Ishikawa (cell line): Measurements from ENCODE around the gene ABCB4.

Experiments used
- CEBPB ChIP-seq: IDR thresholded peaks from 2 replicates; pipeline ENCODE4 v1.6.1; 2012
- CREB1 ChIP-seq: IDR thresholded peaks from 2 replicates; pipeline ENCODE4 v1.6.1; 2012; ENCODE audit warnings: low read depth
- EGR1 ChIP-seq: IDR thresholded peaks from 2 replicates; pipeline ENCODE4 v1.6.1; 2012
- EP300 ChIP-seq: IDR thresholded peaks from 2 replicates; pipeline ENCODE4 v1.6.1; 2012; ENCODE audit warnings: borderline replicate concordance
- FOXM1 ChIP-seq: IDR thresholded peaks from 2 replicates; pipeline ENCODE4 v1.6.1; 2012; ENCODE audit warnings: low read depth, borderline replicate concordance
- MAX ChIP-seq: IDR thresholded peaks from 2 replicates; pipeline ENCODE4 v1.6.1; 2012
- NFIC ChIP-seq: IDR thresholded peaks from 2 replicates; pipeline ENCODE4 v1.6.1; 2012
- RAD21 ChIP-seq: IDR thresholded peaks from 2 replicates; pipeline ENCODE4 v1.6.1; 2012; ENCODE audit warnings: low read depth
- REST ChIP-seq: IDR thresholded peaks from 2 replicates; pipeline ENCODE4 v1.6.1; 2012; ENCODE audit warnings: low read depth, mild to moderate bottlenecking
- TAF1 ChIP-seq: IDR thresholded peaks from 2 replicates; pipeline ENCODE4 v1.6.1; 2012; ENCODE audit warnings: low read depth, mild to moderate bottlenecking
- TCF12 ChIP-seq: IDR thresholded peaks from 2 replicates; pipeline ENCODE4 v1.6.1; 2012; ENCODE audit warnings: low read depth
- TEAD4 ChIP-seq: IDR thresholded peaks from 2 replicates; pipeline ENCODE4 v1.6.1; 2012
- YY1 ChIP-seq: IDR thresholded peaks from 2 replicates; pipeline ENCODE4 v1.6.1; 2012; ENCODE audit warnings: low read depth
- ZBTB7A ChIP-seq: IDR thresholded peaks from 2 replicates; pipeline ENCODE4 v1.6.1; 2012; ENCODE audit warnings: low read depth
- TF ChIP-seq, protein P1 (sequence below): IDR thresholded peaks from 2 replicates; pipeline ENCODE4 v1.6.1; 2012

The ABCB4 gene

GRCh38 chr7:87473986-87474385 lies 1.5 kb downstream of the ABCB4 start:
- no peak for TF ChIP-seq MAX
- TF ChIP-seq EGR1, result no peak
- no peak for TF ChIP-seq RAD21
- TF ChIP-seq FOXM1, result no peak
- no peak for TF ChIP-seq TAF1
- no peak for TF ChIP-seq TCF12

- no peak for TF ChIP-seq TEAD4
- TF ChIP-seq RAD21, result no peak
- TF ChIP-seq MAX, result no peak
- no peak for TF ChIP-seq EP300
- TF ChIP-seq CEBPB, result no peak
- TF ChIP-seq CREB1, result no peak
- TF ChIP-seq NFIC, result no peak
- no peak for TF ChIP-seq YY1
- TF ChIP-seq REST, result no peak
- TF ChIP-seq TAF1, result no peak
- TF ChIP-seq FOXM1, result no peak
- TF ChIP-seq, protein P1, sequence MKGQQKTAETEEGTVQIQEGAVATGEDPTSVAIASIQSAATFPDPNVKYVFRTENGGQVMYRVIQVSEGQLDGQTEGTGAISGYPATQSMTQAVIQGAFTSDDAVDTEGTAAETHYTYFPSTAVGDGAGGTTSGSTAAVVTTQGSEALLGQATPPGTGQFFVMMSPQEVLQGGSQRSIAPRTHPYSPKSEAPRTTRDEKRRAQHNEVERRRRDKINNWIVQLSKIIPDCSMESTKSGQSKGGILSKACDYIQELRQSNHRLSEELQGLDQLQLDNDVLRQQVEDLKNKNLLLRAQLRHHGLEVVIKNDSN, result no peak
- no peak for TF ChIP-seq EGR1
- TF ChIP-seq TCF12, result no peak
These were observed 2.3 kb downstream of the ABCB4 start for GRCh38 chr7:87473192-87473591.

DNA sequence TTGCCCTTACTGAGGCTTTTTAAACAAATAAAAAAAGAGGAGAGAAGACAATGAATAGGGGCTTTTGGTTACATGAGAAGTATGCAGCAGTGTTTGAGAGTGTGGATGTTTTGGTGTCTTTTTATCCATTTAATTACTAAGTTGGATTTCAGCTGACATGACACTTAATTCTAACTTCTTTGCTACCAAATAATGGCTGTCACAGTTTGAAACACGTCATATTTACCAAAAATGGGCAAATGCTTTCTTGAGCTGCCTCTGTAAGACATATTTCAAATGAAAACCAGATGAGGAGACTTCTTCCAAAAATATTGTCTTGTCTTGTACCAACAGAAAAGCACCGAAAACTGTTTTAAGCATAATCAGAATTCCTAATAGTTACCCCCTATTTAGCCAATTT lies 4.0 kb downstream of the ABCB4 start:
- TF ChIP-seq YY1, result no peak
- TF ChIP-seq TEAD4, result no peak
- no peak for TF ChIP-seq ZBTB7A
- no peak for TF ChIP-seq EP300
- no peak for TF ChIP-seq CREB1

GRCh38 chr7:87463982-87464381 lies 11.5 kb downstream of the ABCB4 start:
- TF ChIP-seq YY1, result no peak
- TF ChIP-seq RAD21, result no peak
- TF ChIP-seq TEAD4, result no peak
- TF ChIP-seq, protein P1, result no peak
- TF ChIP-seq TAF1, result no peak
- no peak for TF ChIP-seq EGR1
- TF ChIP-seq FOXM1, result no peak
- no peak for TF ChIP-seq CEBPB
- TF ChIP-seq EP300, result no peak
- TF ChIP-seq CREB1, result no peak
- TF ChIP-seq TCF12, result no peak
- TF ChIP-seq NFIC, result no peak
- TF ChIP-seq ZBTB7A, result no peak

- no peak for TF ChIP-seq REST
- no peak for TF ChIP-seq TCF12
- TF ChIP-seq TAF1, result no peak
- no peak for TF ChIP-seq FOXM1
- TF ChIP-seq MAX, result no peak
- TF ChIP-seq YY1, result no peak
- no peak for TF ChIP-seq CREB1
- no peak for TF ChIP-seq NFIC
- TF ChIP-seq EGR1, result no peak
- TF ChIP-seq TEAD4, result no peak
- TF ChIP-seq, protein P1, result no peak
- TF ChIP-seq CEBPB, result no peak
- no peak for TF ChIP-seq EP300
These were observed 15.5 kb downstream of the ABCB4 start for GRCh38 chr7:87459941-87460340.

DNA sequence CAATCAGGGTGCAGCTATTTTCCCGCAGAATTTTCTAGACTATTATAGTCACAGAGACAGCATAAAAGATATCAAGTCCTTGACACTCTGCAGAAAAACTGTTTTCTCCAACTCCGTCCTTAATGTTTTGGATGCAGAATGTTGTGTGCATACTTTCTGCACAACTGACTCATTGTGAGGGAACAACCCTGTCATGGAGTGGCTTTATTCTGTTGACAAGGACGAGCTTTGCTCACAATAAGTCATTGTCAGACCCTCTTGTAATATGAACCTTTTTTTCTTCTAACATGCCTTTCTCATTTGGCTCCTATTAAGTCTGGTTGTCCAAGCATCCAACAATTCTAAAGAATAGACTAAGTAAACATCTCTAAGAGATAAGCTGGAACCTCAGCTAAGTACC lies 17.3 kb downstream of the ABCB4 start:
- TF ChIP-seq ZBTB7A, result no peak
- TF ChIP-seq TAF1, result no peak
- no peak for TF ChIP-seq YY1
- no peak for TF ChIP-seq NFIC
- TF ChIP-seq EGR1, result no peak
